Tibial artery (tissue), 4 donors: Measurements from ENCODE around the gene ZNF547.

Experiments
- DNase-seq, 2 donors: peaks; one replicate each; pipeline ENCODE4 v3.0.0-alpha.2; 2019
- H3K27ac ChIP-seq, 2 donors: fragments of 200-600 bp; sonication (generic) in 1 of 2; 1 replicate in 1 of 2; 2 replicates in 1 of 2; pipeline ENCODE4 v1.5.1; 2018 to 2019; ENCODE audit warnings: mild to moderate bottlenecking in 1 of 2
- H3K27me3 ChIP-seq, 2 donors: fragments of 200-600 bp; sonication (generic) in 1 of 2; one replicate each; pipeline versions ENCODE4 v1.5.1 to v1.6.0; 2016 to 2019
- H3K36me3 ChIP-seq, 3 donors: fragments of 200-600 bp; sonication (generic) in 2 of 3; one replicate each; pipeline ENCODE4 v1.5.1; 2016 to 2019; ENCODE audit warnings: mild to moderate bottlenecking in 2 of 3
- H3K4me1 ChIP-seq, 4 donors: fragments of 200-600 bp; sonication (generic) in 2 of 4; 1 replicate in 3 of 4; 2 replicates in 1 of 4; pipeline ENCODE4 v1.5.1; 2016 to 2019
- H3K4me3 ChIP-seq, 2 donors: fragments of 200-600 bp; sonication (generic) in 1 of 2; 1 replicate in 1 of 2; 2 replicates in 1 of 2; pipeline ENCODE4 v1.5.1; 2018 to 2019; ENCODE audit warnings: mild to moderate bottlenecking in 2 of 2
- H3K9me3 ChIP-seq, 3 donors: fragments of 200-600 bp; sonication (generic) in 1 of 3; one replicate each; pipeline ENCODE4 v1.5.1; 2016 to 2019
- CTCF ChIP-seq, 2 experiments: fragments of 200-600 bp in 1 of 2; fragments of 450-650 bp in 1 of 2; IDR thresholded peaks; one replicate each; pipeline ENCODE4 v1.5.1; 2017 to 2019; ENCODE audit warnings: antibody characterized with exemption in 2 of 2, mild to moderate bottlenecking in 1 of 2, moderate library complexity in 1 of 2
- intact Hi-C: fragments of 100-400 bp; cut with DNase I; formaldehyde crosslinking; loops from one replicate; pipeline ENCODE4 v1.15.0; 2023; ENCODE audit warnings: low total_unique reads

Gene ZNF547

DNA sequence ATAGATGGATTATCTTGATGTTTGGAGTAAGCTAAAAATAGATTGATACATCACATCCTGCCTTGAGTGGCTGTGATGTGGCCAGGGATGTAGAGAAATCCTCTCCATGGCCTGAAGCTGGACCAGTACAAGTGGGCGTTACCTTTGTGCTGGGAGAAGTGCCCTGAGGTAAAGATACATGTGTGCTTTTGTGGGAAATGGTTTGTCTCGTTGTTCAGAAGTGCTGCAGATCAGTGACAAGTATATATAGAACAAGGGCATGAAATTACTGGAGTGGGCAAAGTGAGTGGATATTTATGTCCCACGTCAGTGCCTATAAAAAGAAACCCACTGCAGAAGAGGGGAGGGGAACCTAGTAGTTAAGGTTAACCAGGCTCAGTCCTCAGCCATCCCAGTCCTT is 24.5 kb upstream of the ZNF547 start:
- Histone ChIP-seq H3K27me3 (no peaks in the 10 kb centered on the region), H3K27ac (peak overlapping the region; percentile 46 to 68), H3K9me3 (peaks cover 0 to 10% (median 0%) of the 10 kb centered on the region in 3 donors), H3K4me1 (peaks cover 0 to 15% (median 5%) of the 10 kb centered on the region in 4 donors), H3K36me3 (peaks cover 0 to 3% (median 0%) of the 10 kb centered on the region in 3 donors), H3K4me3 (no peak overlapping the region)
- no peak for DNase-seq
- no peak for TF ChIP-seq CTCF (IDR thresholded peaks at IDR 0.05)
- intact Hi-C loops = no loop called here

DNA sequence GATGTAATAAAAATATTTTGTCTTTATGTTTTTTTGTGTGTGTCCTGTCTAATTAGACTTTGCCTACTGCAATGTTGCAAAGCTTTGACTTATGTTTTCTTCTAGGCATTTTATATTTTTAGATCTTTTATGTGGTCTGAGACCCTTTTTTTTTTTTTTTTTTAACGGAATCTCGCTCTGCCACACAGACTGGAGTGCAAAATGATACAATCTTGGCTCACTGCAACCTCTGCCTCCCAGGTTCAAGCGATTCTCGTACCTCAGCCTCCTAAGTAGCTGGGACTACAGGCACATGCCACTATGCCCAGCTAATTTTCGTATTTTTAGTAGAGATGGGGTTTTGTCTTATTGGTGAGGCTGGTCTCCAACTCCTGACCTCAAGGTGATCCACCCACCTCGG is 20.8 kb upstream of the ZNF547 start:
- no peak for TF ChIP-seq CTCF (IDR thresholded peaks at IDR 0.05)
- Histone ChIP-seq H3K36me3 (no peaks in the 10 kb centered on the region), H3K4me1 (peaks cover 0 to 15% (median 5%) of the 10 kb centered on the region in 4 donors), H3K27ac (no peak overlapping the region), H3K4me3 (no peak overlapping the region), H3K27me3 (no peaks in the 10 kb centered on the region), H3K9me3 (peaks cover 0 to 4% (median 0%) of the 10 kb centered on the region in 3 donors)
- no peak for DNase-seq
- intact Hi-C loops = no loop called here

DNA sequence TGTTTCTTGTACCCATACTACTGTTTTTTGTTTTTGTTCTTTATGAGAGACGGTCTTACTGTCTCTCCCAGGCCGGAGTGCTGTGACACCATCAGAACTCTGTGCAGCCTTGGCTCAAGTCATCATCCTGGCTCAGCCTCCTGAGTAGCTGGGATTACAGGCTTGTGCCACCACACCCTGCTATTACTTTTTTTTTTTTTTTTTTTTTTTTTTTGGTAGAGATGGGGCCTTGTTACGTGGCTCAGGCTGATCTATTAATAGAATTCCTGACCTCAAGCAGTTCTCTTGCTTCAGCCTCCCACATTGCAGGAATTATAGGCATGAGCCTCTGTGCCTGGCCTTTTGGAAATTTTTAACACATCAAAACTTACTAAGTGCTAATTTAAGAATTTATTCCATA is 15.2 kb upstream of the ZNF547 start:
- Histone ChIP-seq H3K27me3 (no peaks in the 10 kb centered on the region), H3K36me3 (peaks cover 6 to 11% (median 9%) of the 10 kb centered on the region in 3 donors), H3K4me3 (no peak overlapping the region), H3K27ac (no peak overlapping the region), H3K9me3 (peaks cover 0 to 13% (median 4%) of the 10 kb centered on the region in 3 donors), H3K4me1 (peaks cover 5 to 18% (median 11%) of the 10 kb centered on the region in 4 donors)
- DNase-seq = no peak
- no peak for TF ChIP-seq CTCF (IDR thresholded peaks at IDR 0.05)
- intact Hi-C loops = no loop called here

DNA sequence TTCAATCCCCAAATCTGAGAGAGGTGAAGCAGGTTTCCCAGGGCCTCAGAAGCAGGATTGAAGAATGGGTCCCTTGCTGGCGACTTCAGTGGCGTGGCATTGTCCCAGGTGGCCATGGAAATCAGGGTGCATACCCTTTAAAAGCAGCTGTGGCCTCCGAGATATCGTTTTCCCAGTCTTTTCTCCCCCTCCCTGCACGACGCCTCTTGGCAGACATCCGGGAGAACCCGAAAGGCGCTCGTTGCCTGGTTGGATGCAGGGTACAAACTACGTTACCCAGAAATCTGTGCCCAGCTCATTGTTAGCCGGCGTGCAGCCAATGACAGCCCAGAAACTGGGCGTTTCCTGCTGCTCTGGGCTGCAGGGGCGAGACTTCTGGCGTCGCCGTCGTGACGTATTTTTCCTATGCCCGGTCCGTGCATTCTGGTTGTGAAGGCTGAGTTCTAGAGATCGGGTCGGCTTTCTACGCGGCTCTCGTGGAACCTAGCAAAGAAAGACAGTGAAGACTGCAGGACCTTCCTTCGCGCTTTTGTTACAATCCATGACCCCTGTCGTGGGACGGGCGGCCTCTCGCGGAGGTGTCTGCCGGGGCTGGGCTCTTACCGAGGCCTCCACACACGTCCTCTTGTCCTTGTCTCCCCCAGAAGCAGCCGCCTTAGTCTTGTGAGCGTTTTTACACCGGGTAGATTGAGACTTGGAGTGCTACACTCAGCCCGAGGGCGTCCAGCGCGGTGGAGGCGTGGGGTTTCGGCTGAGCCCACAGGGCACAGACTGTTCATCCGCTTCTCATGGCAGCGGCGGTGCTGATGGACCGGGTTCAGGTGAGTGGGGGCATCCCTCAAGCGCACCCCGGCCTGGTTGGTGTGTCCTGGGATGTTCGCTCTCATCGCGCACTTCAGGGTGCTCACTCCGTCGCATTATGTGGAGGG is 12.2 kb upstream of the ZNF547 start, which contains the start of gene ZNF304:
TSS of gene ZNF304 (plus strand) at position 395 of the 929 bp plus-strand sequence. CDS start at position 789, 394 bp downstream.
- Histone ChIP-seq H3K9me3 (peaks cover 0 to 39% (median 33%) of the 10 kb centered on the region in 3 donors), H3K4me1 (peaks cover 5 to 22% (median 11%) of the 10 kb centered on the region in 4 donors), H3K27me3 (no peaks in the 10 kb centered on the region)

DNA sequence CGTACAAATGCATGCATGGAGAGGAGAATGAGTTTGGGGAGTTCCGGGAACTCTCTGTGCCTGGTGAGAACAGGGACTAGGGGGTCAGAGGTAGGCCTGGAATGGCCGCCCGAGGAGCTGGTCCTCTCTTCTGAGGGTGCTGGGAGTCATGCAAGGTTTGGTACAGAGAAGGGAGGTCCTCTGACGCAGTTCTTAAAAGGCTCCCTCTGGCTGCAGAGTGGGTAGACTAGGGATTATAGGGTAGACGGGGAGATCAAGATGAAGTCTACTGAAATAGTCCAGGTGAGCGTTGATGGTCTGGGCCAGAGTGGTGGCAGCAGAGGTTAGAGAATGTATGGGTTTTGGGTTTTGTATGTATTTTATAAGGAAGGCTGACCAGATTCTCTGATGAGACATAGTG is 11.5 kb upstream of the ZNF547 start:
- no peaks in the 10 kb centered on the region for H3K27me3 ChIP-seq
- DNase-seq = no peak
- peaks cover 0 to 46% (median 41%) of the 10 kb centered on the region in 3 donors for H3K9me3 ChIP-seq
- no peak for TF ChIP-seq CTCF (IDR thresholded peaks at IDR 0.05)
- H3K4me3 ChIP-seq = peak overlapping the region; percentile 63 to 98
- H3K4me1 ChIP-seq = peaks cover 5 to 22% (median 11%) of the 10 kb centered on the region in 4 donors
- peak overlapping the region; percentile 70 to 79 for H3K27ac ChIP-seq
- intact Hi-C loops = no loop called here
- H3K36me3 ChIP-seq = peaks cover 43 to 48% (median 47%) of the 10 kb centered on the region in 3 donors

More for the DNA sequence above, 12.2 kb upstream of the ZNF547 start, which contains the start of gene ZNF304:
- peak; percentile 92 to 94 for DNase-seq
- intact Hi-C loops = no loop called here
- TF ChIP-seq CTCF (IDR thresholded peaks at IDR 0.05) = no peak
- H3K27ac ChIP-seq = peak within 1 kb of the TSS; percentile 70 to 79
- H3K4me3 ChIP-seq = peak within 1 kb of the TSS; percentile 63 to 98
- peaks cover 36 to 41% (median 39%) of the 10 kb centered on the region in 3 donors for H3K36me3 ChIP-seq
